Retinal pigment epithelial cell (primary cell): ENCODE data around the gene NPHP4.

Source experiments
- DNase-seq: peaks from one replicate; pipeline ENCODE4 v3.0.0-alpha.2; 2010; ENCODE audit warnings: low read depth
- H3K4me3 ChIP-seq: 2 replicates; pipeline ENCODE4 v1.5.1; 2011; ENCODE audit warnings: mild to moderate bottlenecking, low read length, control low read depth, moderate library complexity
- CTCF ChIP-seq: conservative IDR thresholded peaks from 2 replicates; pipeline ENCODE4 v1.5.1; 2011; ENCODE audit warnings: low read depth, low read length, control low read depth, inconsistent platforms

The NPHP4 gene

GRCh38 chr1:5879421-5879820 lies 112.8 kb downstream of the NPHP4 start:
- TF ChIP-seq CTCF: no peak
- H3K4me3 ChIP-seq: no peak overlapping the region
- DNase-seq: no peak

- no peak overlapping the region for H3K4me3 ChIP-seq
- TF ChIP-seq CTCF: no peak
- no peak for DNase-seq
Observed at GRCh38 chr1:5878971-5879370, 113.3 kb downstream of the NPHP4 start.

DNA sequence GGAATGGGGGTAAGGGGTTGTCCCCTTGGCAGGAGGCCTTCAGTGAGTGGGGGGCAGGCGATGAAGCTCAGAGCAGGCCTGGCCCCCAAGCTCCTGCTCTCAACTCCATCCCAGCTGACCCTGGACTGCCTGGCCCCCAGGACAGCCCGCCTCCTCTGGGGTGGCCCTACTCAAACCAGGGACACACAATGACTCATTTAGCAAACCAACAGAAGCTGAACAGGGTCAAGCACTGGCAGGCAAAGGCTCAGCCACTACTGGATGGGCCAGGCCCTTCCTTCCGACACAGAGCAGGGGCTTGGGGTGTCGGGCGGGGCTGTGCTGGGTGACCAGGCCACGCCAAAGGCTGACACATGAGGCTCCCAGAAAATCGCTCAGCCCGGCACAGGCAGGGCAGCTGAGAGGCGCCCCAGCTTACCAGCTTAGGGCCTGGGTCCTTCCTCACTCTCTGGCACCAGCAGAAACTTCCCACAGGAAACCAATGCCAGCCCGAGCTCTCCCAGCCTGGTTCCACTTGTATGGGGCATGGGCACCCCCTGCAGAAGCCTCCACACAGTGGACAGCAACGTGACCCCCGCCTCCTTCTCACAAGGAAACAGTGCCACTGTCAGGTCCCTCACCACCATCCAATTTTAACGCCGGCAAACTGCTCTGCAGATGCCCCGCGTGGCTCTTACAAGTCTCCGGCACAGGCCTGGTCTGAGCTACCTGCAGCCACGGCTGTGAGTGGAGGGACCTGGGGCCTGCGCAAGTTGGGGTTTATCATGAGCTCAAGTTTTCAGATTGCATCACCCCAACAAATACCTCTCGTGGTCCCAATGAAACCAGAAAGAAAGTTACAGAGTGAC lies 114.3 kb downstream of the NPHP4 start:
- no peak overlapping the region for H3K4me3 ChIP-seq
- TF ChIP-seq CTCF: no peak
- no peak for DNase-seq

DNA sequence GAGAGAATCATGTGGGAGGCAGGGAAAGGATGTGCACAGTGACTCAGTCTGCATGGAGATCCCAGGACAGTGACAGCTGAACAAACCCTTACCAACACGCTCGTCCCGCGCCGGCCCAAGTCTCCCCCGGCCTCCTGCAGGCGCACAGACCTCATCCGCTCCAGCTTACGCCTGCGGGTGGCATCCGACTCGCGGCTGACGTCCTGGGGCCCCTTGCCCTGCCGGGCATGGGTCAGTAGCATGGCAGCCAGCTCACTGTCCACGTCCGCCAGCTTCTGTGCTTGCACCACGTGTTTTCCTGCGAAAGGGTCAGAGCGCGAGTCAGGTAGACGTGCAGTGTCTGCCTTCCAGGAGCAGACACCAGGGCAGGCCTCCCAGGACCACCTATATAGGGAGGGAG lies 115.2 kb downstream of the NPHP4 start:
- no peak for TF ChIP-seq CTCF
- no peak overlapping the region for H3K4me3 ChIP-seq
- no peak for DNase-seq

DNA sequence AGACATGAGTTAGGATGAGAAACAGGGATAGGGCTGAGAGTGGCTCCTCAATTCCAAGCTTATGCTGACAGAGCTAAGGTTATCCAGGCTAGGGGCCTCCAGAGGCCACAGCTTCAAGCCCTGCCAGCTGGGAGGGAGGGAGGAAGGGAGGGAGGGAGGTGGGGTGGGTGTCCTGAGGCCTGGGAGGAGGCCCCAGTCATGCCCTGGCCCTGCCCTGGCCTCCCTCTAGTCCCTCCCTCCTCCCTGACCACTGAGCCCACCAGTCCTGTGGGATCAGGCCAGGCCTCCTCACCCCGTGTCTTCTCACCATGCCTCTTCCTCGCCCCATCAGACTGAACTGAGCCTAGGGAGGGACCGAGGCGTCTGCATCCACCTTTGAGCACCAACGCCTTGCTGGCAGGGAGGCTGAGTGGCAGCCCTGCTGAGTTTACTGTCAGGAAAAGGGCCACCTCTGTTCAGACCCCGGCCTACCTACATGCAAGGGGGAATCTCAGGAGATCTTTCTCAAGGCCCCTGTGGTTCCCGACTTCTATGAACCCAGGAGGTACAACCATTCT lies 116.1 kb downstream of the NPHP4 start:
- no peak for TF ChIP-seq CTCF
- H3K4me3 ChIP-seq: no peak overlapping the region
- DNase-seq: no peak

GRCh38 chr1:5875345-5875910 lies 116.8 kb downstream of the NPHP4 start:
- TF ChIP-seq CTCF: no peak
- no peak overlapping the region for H3K4me3 ChIP-seq
- no peak for DNase-seq
